LHCN-M2 (cell line): ENCODE data around the gene TFIP11. TPM values are rescaled to one million over a fixed set of nuclear protein-coding genes. Genes with fewer than 3 reads are reported as not detected.
"Not testable (repeated sequence)": the region's sequence is repeated elsewhere in the genome, so short reads cannot be mapped to it uniquely, and the experiment has no call there.

Source experiments
- DNase-seq: peaks from one replicate; pipeline ENCODE4 v3.0.0-alpha.2; 2012; ENCODE audit warnings: low read depth
- total RNA-seq: library from RNA; depleted of rRNA; stranded (reverse); fragments of >200 nt; gene quantifications from 2 replicates; pipeline ENCODE4 v1.2.3, GENCODE V29; 2014

Gene TFIP11
- total RNA-seq, 1 experiment from 2014 or later, result 28.5 TPM

DNA sequence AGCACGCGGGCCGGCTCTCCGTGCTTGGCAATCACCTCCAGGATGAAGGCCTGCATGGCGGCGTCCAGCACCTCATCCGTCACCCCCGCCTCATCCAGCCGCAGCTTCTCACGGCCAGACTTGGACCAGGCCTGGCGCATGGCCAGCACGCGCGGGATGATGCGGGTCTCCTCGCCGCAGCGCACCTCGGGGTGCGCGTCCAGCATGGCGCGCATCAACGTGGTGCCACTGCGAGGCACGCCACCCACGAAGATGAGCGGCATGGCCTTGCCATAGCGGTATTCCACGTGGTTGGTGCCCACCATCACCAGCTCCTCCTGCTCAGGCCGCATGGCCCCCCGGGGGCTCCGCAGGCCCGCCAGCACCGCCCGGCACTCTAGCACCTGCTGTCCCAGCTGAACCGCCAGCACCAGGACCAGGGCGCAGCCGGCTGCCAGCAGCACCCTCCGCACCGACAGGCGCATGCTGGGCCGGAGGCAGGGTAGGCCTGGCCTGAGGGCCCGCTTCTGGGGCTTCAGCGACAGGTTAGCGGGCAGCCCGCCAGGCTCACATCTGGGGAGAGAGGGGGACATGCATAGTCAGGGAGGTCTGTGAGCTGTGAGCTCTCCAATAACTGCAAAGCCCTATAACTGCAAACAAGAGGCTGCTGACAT is 29.0 kb upstream of the TFIP11 start:
- DNase-seq, result no peak

DNA sequence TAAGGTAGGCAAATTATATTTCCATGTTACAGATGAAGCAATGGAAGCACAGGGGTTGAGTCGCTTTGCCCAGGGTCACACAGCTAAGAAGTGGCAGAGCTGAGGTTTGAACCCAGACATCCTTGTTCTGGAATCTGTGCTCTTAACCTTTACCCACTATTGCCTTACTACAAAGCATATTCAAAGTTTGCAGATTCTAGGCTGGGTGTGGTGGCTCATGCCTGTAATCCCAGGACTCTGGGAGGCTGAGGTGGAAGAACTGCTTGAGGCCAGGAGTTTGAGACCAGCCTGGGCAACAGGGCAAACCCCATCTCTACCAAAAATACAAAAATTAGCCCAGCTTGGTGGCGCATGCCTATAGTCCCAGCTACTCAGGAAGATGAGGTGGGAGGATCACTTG is 27.8 kb upstream of the TFIP11 start:
- no peak for DNase-seq

DNA sequence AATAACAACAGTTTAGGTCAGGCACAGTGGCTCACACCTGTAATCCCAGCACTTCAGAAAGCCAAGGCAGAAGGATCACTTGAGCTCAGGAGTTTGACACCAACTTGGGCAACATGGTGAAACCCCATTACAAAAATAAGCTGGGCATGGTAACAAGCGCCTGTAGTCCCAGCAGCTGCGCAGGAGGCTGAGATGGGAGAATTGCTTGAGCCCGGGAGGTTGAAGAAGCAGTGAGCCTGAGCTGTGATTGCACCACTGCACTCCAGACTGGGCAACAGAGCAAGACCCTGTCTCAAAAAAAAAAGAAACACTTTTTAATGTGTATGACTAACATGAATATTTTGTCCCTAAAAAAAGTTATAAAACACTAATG is 24.5 kb upstream of the TFIP11 start:
- DNase-seq, result no peak

DNA sequence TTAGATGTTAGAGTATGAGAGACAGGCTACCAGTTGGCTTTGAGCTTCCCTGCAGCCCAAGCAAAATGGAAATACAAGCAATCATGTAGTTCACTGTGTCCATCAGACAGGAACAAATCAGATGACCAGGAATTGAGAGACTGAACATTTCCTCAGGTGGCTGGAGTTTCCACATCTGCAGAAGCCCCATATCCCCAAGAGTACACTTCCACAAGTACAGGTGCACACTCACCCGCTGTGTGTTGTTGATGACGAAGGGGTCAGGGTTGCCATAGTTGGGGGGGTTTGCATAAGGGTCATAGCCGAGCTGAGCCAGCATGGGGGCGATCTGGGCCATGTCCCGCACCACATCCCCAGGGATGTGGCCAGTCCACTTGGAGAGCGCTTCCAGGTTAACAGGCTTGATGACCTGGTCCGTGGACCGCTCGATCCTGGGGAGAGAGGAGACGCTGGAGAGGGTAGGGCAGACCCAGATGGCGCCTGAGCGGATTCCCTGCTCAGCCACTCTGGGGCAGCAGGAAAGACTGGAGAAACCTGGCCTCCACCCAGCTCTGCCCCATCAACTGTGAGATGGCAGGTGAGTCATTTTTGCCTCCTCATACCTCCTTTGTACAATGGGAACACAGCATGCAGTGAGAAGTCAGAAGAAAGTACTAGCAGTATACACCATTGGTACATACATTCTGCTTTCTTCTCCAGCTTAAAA is 23.9 kb upstream of the TFIP11 start:
- DNase-seq, result no peak

DNA sequence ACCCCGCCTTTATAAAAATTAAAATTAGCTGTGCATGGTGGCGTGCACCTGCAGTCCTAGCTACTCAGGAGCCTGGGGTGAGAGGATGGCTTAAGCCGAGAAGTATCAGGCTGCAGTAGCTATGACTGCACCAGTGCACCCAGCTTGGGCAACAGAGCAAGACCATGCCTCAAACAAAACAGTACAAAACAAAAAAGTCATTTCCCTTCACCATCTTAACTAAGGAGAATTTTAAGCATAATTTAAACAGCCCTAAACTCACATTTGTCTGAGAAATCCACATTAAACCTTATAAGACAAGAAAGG is 23.3 kb upstream of the TFIP11 start:
- DNase-seq, result no peak

DNA sequence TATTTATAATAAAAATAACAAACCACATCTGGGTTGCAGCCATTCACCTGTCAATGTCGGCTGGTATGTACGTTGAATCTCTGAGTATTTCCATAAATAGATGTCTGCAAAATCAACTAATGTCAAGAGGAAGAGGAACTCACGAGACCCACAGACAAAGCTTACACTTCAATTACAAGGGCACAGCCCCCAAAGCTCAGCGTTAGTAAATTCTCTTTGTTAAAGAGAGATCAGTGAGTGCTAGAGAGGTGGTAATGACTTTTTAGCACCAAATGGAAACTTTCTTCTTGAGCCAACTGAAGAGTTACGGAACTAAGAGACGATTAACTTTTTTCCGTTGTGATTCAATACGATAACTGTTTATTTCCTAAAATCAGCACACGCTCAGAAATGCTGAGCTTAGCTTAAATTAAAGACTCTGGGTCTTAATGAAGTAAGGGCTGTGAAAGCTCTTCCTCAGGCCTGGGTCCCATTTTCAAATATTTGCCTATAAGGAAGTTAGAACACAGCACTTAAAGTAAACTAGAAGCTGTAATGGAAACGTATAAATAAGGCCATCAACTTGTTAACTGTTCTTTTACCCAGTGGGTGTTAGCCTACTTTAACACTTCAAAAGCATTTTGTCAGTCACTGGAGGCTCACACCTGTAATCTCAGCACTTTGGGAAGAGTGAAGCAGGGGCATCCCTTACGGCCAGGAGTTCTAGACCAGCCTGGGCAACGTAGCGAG is 22.8 kb upstream of the TFIP11 start:
- no peak for DNase-seq

DNA sequence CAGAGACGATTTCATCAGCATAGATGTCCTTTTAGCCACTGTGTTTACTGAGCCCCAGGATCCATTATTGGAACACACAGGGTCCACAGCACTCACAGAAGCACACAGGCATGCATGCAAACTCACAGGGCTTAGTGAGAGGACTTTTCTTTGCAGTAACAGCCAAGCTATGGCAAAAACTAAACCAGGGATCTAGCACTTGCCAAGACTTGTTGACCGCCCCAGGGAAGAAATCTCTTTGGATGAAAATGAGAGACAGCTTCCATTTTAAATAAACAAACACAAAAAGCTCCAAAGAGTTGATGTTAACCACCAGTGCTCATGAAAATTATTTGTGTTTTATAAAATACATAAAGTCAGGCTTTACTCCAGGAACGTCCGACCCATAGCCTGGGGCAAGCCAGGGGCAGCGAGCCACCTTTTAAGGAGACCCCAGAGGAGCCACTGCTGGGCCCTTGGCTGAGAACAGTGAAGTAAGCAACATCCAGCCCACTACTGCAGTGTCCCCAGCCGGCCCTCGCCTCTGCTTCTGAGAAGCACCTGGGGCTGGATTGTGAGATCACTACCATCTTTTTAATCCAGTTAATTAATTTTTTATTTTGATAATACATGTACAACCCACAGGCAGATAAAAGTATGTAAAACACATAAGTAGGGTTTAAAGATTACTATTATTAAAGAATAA is 22.0 kb upstream of the TFIP11 start:
- no peak for DNase-seq

DNA sequence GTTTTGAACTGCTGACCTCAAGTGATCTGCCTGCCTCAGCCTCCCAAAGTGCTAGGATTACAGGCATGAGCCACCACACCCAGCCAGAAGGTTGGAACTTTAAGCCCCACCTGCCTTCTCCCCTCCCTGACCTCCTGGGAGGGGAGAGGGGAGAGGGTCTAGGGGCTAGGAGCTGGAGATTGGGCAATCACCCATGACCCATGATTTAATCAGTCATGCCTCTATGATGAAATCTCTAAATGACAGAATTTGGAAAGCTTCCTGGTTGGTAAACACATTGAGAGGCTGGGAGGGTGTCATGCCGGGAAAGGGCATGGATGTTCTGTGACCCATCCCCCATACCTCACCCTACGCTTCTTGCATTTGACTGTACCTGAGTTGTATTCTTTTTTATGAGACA is 17.1 kb upstream of the TFIP11 start:
- DNase-seq, result no peak

DNA sequence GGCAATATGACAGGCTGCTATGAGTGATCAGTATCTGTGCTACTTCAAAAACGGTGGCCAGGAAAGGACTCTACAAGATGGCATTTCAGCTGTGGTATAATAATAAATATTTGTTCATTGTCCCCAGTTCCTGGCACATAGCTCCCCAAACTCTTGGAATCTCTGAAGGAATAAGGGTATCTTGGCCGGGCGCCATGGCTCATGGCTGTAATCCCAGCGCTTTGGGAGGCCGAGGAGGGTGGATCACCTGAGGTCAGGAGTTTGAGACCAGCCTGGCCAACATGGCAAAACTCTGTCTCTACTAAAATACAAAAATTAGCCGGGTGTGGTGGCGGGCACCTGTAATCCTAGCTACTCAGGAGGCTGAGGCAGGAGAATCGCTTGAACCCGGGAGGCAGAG is 16.2 kb upstream of the TFIP11 start:
- not testable (repeated sequence) for DNase-seq

DNA sequence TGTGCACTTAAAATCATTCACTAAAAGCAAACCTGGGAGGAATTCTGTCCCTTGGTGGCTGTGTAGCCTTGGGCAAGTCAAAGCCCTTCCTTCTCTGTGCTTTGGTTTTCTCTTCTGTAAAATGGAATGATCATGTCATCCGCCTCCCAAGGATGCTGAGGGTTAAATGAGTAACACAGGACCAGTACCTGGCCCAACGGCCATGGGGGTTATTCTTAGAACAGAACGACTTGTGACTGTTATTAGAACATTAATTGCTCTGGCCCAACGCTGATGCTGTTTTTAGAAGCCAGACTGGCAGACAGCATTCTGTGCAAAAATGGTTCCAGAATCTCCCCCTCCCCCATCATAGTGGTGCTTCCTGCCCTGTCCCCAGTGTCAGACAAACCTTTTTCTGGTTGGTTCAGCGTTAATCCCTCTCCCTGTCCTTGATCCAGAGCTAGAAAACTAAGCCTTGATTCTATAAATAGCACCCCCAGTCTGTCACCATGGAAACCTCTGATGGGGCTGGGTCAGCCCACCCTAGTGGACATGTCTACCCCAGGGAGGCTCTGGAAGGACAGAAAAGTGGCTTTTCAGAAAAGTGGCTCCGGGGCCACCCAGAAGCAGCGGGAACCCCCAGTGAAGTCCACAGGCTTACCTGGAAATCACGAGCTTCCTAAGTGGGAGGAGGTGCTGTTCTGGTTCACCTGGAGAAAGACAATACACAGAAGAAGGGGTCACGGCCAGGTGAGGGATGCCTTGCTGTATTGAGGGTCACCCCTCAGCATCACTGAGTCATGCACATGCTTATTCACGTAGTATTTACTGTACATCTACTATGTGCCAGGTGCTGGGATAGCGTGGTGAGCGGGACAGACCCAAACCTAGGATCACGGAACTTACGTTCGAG is 15.5 kb upstream of the TFIP11 start:
- DNase-seq, result no peak

DNA sequence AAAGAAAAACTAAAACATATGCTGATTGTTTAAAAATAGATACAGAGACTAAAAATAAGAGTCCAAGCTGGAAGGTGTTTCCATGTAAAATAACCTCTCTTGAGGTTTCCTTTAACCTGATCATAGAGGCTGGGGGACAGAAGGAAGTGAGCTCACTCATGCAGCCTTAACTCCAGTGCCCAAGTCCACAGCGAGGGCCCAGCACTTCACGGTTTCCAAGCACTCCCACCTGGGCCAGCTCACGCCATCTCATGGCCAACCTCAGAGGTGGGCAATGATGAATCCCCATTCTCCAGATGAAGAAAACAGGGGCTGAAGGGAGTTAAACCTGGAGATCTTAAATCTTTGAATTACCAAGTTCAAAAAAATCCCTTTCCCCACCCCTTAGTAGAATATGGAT is 14.9 kb upstream of the TFIP11 start:
- no peak for DNase-seq

DNA sequence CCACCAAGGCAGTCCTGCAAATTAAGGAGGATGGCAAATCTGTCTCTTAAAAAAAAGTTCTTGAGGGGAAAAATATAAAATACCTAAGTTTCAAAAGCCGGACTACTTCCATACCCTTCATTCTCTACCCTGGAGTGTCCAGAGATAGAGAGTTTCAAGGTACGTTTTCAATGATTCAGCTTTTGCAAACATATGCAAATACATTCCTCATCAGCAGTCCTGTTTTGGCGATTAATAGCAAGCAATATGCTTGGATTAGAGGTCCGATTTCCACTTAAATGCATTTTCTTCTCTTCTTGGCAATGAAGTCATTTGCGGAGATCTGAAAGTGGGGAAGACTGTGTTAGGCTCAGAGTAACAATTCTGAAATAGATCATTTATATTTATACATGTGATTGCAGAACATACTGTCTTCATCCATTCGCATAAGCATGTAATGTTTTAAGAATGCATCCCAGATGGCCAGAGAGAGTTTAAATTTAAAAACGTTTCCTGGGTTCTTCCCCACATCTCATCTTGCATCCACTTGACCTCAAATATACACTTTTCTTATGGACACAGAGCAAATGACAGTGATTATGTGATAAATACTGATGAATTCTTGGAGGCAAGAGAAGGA is 13.8 kb upstream of the TFIP11 start:
- DNase-seq, result no peak

DNA sequence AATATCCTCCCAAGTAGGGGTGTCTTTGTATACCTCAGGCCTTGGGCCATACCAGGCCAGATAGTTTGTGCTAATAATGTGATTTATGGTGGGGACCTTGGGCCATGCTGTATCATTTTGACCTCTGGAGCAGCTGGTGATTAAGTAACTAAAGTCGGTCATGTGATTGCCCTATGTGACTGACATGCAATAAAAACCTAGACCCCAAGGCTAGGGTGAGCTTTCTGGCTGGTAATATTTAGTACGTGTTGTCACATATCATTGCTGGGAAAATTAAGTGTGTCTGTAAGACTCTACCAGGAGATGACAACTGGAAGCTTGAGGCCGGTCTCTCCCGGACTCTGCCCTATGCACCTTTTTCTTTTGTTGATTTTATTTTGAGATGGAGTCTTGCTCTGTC is 12.6 kb upstream of the TFIP11 start:
- no peak for DNase-seq

DNA sequence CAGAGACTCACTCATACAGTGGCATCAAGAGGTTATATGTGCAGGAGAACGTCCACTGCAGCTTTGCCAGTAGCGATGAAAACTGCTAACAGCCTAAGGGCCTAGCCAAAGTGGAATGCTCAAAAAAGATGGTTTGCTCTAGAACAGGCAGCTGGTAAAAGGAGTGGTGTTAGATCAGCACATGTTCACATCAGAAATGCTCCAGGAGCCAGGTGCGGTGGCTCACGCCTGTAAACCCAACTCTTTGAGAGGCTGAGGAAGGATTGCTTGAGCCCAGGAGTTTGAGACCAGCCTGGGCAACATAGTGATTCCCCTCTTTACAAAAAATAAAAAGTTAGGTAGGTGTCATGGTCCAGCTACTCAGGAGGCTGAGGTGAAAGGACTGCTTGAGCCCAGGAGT is 10.3 kb upstream of the TFIP11 start:
- DNase-seq, result no peak

DNA sequence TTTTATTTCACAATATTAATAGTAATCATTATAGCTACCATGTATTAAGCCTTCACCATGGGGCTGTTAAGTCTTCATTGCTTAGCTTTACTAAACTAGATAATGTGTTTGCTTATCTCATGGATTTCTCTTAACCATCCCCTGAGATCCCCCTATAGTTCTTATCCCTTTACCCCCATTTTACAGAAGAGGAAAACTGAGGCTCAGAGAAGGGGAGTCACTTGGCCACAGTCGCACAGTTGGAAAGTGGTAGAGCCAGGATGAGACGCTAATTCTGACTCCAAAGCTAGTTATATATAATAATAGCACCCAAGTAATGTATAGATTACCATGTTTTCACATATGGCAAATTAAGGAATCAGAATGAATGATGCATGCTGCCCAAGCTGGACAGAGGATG is 9.7 kb upstream of the TFIP11 start:
- no peak for DNase-seq

DNA sequence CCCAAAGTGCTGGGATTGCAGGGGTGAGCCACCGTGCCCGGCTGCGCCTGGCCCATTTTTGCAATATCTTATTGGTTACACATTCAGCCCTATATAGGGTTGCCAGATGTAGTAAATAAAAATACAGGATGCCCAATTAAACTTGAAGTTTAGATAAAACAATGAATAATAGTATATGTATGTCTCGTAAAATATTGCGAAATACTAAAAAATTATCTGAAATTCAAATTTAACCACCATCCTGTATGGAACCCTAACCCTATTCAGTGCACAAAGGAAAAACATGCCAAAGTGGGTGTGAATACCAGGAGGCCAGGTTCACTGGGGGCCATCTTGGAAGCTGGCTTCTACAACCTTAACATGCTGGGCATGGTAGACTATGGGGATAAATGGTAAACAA is 5.2 kb upstream of the TFIP11 start:
- no peak for DNase-seq

DNA sequence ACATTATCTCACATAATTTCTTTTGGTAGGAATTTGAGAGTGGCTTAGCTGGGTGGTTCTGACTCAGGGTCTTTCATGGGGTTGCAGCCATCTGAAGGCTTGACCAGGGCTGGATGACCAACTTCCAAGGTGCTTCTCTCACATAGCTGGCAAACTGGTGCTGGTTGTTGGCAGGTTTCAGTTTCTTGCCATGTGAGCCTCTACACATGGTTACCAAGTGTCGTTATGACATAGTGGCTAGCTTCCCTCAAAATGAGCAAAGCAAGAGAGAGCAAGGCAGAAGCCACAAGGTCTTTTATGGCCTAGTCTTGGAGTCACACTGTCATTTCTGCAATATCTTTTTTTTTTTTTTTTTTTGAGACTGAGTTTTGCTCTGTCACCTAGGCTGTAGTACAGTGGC is 4.2 kb upstream of the TFIP11 start:
- no peak for DNase-seq

DNA sequence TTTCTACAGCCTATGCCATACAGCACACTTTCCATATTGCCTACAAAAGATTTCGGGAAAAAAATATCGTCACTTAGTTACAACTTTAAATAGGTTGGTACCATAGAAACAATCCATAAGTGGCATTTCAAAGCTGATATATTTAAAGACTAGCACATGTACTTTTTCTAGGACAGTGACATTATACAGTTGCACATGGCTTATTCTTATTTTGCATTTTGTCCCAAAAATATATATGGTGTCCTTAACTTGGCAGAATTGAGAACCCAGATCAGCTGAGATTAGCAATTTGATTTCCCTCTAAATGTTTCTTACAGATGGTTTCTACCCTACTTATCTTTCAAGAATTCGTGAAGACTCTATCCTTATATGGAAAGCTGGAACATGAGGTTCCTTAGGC is 3.7 kb upstream of the TFIP11 start:
- no peak for DNase-seq

DNA sequence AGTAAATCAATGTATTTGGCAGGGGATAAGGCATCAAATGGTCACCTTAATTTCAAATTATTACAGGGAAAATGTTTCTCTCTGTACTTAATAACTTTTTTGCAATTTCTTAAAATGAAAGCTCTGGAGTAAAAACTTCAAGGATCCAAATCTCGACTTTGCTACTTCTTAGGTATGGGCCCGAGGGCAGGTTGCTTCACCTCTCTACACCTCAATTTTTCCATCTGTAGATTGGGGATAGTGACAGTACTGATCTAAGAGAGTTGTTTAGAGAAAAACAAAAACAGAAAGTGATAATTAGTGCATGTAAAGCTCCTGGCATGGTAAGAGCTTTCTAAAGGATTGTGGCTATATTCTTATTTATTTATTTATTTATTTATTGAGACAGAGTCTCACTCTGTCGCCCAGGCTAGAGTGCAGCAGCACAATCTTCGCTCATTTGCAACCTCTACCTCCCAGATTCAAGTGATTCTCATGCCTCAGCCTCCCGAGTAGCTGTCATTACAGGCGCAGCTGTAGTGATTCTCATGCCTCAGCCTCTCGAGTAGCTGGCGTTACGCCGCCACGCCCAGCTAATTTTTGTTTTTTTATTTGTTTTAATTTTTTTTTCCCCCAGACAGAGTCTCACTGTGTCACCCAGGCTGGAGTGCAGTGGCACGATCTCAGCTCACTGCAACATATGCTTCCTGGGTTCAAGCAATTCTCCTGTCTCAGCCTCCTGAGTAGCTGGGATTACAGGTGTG is 2.3 kb upstream of the TFIP11 start:
- no peak for DNase-seq

DNA sequence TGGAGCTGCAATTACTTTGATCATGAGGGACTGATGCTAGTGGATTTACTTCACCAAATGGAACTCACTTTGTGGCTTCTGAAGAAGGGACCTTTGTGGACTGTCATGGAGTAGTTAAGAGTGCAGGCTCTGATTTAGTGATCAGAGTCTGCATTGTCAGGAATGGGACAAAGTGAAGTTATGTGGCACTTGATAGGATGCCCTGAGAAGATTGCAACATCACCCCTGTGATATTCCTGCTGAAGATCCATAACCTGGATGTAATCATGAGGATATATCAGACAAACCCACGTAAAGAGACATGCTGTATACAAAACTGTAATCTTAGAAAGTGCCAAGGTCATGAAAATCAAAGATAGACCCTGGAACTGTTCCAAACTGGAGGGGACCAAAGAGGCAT is 1.6 kb upstream of the TFIP11 start:
- no peak for DNase-seq
